GM18517 (cell line): Measurements from ENCODE around the gene UBE2G2.

ENCODE experiments used
- ATAC-seq: cut with Tn5 transposase; IDR thresholded peaks from one replicate; pipeline ENCODE4 v1.9.1; 2021; ENCODE audit warnings: mild to moderate bottlenecking, moderate library complexity; ENCODE audit not compliant: unreplicated experiment

Gene UBE2G2

GRCh38 chr21:44816761-44817505 lies 15.3 kb upstream of the UBE2G2 start:
- no peak for ATAC-seq

- ATAC-seq: no peak
These were observed 14.4 kb upstream of the UBE2G2 start for GRCh38 chr21:44815852-44816628.

DNA sequence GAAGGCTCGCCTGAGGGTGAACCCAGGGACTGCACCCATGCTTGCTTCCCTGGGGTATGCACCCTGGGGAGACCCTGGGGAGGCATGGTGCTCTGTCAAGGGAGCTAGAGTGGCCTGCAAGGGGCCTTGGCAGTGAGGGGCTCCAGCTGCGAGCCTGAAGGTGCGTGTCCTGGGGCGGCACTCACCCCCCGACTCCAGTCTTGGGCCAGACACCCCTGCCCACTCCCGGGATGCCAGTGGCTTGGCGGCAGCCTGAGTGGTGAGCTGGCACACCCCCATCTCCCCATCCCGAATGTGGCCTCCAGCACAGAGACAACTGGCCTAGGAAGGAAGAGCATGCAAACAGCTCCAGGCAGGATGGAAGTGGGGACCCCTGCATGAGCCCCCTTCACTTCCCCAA lies 13.6 kb upstream of the UBE2G2 start:
- no peak for ATAC-seq

- no peak for ATAC-seq
These were observed 12.9 kb upstream of the UBE2G2 start for GRCh38 chr21:44814498-44815023.

GRCh38 chr21:44813727-44814126 lies 12.1 kb upstream of the UBE2G2 start:
- no peak for ATAC-seq

DNA sequence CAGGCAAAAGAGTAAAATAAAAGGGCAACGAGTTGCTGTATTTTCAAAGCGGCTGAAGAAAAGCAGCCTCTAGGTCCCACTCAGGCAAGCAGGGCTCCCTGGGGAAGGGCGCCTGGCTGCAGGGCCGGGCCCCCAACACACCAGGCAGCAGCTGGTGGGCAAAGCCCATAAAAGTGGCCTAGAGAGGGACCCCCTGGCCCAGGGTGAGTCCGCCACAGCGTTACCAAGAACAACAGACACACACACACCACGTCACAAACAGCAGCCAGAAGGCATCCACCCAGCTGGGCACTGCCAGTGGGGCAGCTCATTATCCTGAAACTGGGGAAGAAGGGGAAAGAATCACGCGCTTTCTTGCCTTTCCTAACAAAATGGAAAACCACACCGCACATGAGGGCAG lies 11.5 kb upstream of the UBE2G2 start:
- ATAC-seq: no peak

GRCh38 chr21:44812640-44813039 lies 11.0 kb upstream of the UBE2G2 start:
- no peak for ATAC-seq

GRCh38 chr21:44810779-44811178 lies 9.2 kb upstream of the UBE2G2 start:
- ATAC-seq: no peak

GRCh38 chr21:44805859-44806258 lies 4.2 kb upstream of the UBE2G2 start:
- ATAC-seq: no peak

GRCh38 chr21:44805226-44805625 lies 3.6 kb upstream of the UBE2G2 start:
- ATAC-seq: no peak

DNA sequence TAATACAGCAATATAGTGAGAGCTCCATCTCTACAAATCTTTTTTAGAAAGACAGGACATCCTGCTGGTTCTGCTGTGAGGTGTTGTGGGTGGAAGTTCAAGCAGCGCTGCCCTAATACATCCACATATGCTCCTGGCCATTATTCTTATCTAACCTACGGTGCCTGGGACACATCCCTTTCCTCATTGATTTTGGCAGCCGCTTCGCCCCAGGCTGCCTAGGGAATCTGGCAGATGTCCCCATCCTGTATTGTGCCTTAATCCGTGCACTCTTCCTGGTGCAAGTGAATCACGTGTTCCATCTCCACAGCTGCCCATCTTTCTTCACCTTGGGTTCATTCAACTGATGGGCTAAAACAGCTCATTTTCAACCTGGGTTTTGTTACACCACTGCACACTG lies 3.1 kb upstream of the UBE2G2 start:
- ATAC-seq: no peak

DNA sequence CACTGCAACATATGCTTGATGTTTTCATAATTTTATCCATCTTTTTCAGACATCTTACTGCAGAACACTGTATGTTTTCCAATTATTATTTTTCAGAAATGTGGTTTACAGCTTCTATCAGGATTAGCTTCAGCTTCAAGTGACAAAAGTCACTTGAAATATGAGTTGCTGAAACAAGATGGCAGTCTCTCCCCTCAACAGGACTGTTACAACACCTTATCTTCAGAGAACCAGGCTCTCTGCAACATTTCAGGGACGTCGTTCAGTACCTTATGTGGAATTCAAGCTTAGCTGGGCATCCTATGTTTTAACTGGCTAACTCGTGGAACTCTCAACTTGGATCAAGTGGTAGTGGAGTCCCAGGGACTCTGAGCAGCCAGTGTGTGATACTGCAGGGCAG lies 2.0 kb upstream of the UBE2G2 start:
- ATAC-seq: no peak

DNA sequence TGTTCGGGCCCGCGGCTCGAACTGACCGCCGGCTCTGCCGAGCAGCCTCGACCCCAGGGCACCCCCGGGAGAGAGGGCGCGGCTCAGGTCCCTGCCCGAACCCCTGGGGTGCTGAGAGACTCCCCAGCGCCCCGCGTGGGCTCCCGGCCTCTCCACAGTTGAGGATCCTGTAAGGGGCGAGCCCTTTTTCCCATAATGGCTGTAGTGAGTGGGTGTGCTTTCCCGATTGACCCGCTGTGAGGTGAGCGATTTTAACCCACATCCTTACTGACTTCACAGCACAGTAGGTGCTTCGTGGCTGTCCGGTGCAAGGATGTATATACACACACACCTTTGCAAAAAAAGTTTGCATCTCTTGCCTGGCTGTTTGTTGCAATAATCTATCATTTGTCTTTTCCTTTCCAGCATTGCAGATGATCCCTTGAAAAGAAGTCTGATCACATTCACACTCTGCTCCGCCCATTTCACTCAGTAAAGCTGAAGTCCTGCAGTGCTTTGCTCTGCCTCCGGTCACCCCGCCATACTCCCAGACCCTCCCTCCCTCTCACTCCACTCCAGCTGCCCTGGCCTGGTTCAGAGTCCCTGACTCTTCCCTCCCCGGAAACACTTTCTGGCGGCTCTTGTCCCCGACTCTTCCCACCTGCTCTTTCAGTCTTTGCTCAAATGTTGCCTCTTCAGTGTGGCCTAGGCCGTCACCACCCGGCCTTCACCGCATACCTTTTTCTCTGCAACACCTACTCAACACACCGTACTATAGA lies 955 bp upstream of the UBE2G2 start:
- ATAC-seq: no peak

DNA sequence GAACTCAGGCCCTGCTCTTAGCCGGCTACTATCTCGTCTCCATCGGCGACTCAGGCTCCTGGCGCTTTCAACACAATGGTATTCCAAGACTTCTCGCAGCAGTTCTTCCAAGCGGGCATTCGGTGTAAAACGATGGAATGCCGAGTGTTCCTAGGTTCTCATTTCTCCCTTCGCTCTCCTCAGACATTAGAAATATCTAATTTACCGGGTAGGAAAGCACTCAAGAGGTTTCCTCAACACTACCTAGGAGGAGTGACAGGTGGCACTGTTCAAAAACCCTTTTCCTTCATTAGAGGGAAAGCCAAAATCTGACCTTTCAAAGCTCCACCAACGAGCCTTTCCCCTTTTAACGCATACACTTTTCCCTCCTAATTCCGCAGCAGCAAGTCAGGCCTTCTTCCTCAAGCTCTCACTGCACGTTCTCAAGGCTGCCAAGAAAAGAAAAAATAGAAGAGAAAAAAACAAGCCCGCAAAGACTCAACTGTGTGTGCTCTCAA lies 601 bp downstream of the UBE2G2 start:
- ATAC-seq: peak; percentile 46

GRCh38 chr21:44800103-44800502 lies 1.5 kb downstream of the UBE2G2 start:
- ATAC-seq: no peak

- ATAC-seq: no peak
These were observed 2.0 kb downstream of the UBE2G2 start for GRCh38 chr21:44799646-44800045.

GRCh38 chr21:44797775-44798174 lies 3.8 kb downstream of the UBE2G2 start:
- no peak for ATAC-seq

- ATAC-seq: no peak
These were observed 6.3 kb downstream of the UBE2G2 start for GRCh38 chr21:44795342-44795741.

DNA sequence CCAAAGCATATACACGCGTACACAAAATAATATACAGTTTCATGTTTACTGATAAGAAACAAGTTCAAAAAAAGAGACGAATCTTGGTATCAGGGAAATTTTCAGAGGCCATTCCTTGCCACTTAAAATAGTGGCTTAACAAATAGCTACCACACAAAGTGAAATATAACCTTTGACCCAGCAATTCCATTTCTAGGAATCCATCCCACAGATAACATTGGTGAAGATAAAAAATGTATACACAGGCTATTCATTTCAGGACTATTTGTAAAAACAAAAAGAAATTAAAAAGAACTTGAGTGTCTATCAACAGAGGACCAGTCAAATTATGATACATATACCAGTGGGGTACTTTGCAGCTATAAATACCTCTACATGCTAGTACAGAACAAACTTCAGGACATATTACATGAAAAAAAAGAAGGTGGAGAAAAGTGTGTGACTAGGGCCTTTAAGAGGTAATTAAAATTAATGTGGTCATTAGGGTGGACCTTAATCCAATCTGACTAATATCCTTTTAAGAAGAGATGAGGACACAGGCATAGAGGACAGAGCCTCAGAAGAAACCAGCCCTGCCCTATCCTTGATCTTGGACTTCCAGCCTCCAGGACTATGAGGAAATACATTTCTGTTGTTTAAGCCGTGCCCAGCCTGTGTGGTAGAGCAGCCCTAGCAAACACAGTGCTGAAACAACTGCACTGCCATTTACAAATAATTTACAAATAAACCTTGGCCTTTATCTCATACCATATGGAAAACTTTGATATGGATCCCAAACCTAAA lies 7.8 kb downstream of the UBE2G2 start:
- no peak for ATAC-seq
